K562 (cell line): ENCODE measurements around the gene ZNF582. TPM values are rescaled to one million over a fixed set of nuclear protein-coding genes. Genes with fewer than 3 reads are reported as not detected.

Experiments
- BRD4 ChIP-seq: fragments of 200-600 bp; sonication (generic); IDR thresholded peaks from 2 replicates; pipeline ENCODE4 v1.6.1; 2017; ENCODE audit warnings: inconsistent platforms
- DDX20 ChIP-seq: fragments of 450-650 bp; IDR thresholded peaks from 2 replicates; pipeline ENCODE4 v1.6.1; 2016; ENCODE audit warnings: missing genetic modification characterization, low read depth, mild to moderate bottlenecking, missing compliant biosample characterization, moderate library complexity
- FOXK2 ChIP-seq, 2 experiments: fragments of 450-650 bp; IDR thresholded peaks in 1 of 2; conservative IDR thresholded peaks in 1 of 2; 2 replicates each; pipeline ENCODE4 v1.6.1; 2016; ENCODE audit warnings: low read depth in 2 of 2, mild to moderate bottlenecking in 1 of 2
- JUND ChIP-seq, 2 experiments: IDR thresholded peaks; 2 replicates in 1 of 2; 3 replicates in 1 of 2; pipeline ENCODE4 v1.6.1; 2011; ENCODE audit warnings: borderline replicate concordance in 2 of 2, low read depth in 2 of 2, low read length in 2 of 2, improper control_type of control experiment in 1 of 2, missing biosample characterization in 1 of 2, missing genetic modification characterization in 1 of 2, missing genetic modification reagents in 1 of 2
- KAT8 ChIP-seq: fragments of 450-650 bp; IDR thresholded peaks from 2 replicates; pipeline ENCODE4 v1.6.1; 2016; ENCODE audit warnings: low read depth, mild to moderate bottlenecking
- NEUROD1 ChIP-seq: fragments of 150-350 bp; IDR thresholded peaks from 2 replicates; pipeline ENCODE4 v1.6.1; 2014; ENCODE audit warnings: borderline replicate concordance, low read length, low read depth; ENCODE audit not compliant: partially characterized antibody
- PHF21A ChIP-seq: fragments of 450-650 bp; IDR thresholded peaks from 2 replicates; pipeline ENCODE4 v1.6.1; 2017; ENCODE audit warnings: low read depth, borderline replicate concordance
- TFAM ChIP-seq: fragments of 250-450 bp; sonication (Bioruptor Pico); conservative IDR thresholded peaks from 2 replicates; pipeline ENCODE4 v1.5.0; 2021; ENCODE audit warnings: mild to moderate bottlenecking, moderate library complexity
- YY1 ChIP-seq, 3 experiments: IDR thresholded peaks; 2 replicates each; pipeline ENCODE4 v1.6.1; 2011; ENCODE audit warnings: low read length in 2 of 3, mild to moderate bottlenecking in 2 of 3, moderate library complexity in 2 of 3, borderline replicate concordance in 1 of 3, control low read depth in 1 of 3, low read depth in 1 of 3; ENCODE audit not compliant: insufficient read depth in 3 of 3, insufficient replicate concordance in 2 of 3, control insufficient read depth in 1 of 3, insufficient read length in 1 of 3; ENCODE audit errors: extremely low read depth in 1 of 3
- polyA plus RNA-seq, 8 experiments: library from polyadenylated mRNA; depleted of rRNA in 4 of 8; stranded (reverse) in 5 of 8; unstranded in 3 of 8; fragments of >200 nt; fragmentation: Nextera tagmentation in 2 of 8; fragmentation: Illumina TruSeq in 1 of 8; extraction: Ambion mirVana in 2 of 8; extraction: Trizol in 1 of 8; gene quantifications; 2 replicates each; pipeline versions ENCODE4 v1.2.1 to v1.2.3, GENCODE V29; 2011 to 2014; ENCODE audit warnings: inconsistent platforms in 1 of 8, missing spikeins in 1 of 8
- total RNA-seq, 7 experiments: library from RNA; depleted of rRNA in 6 of 7; stranded (reverse); fragments of >200 nt in 6 of 7; fragmentation: Illumina TruSeq in 2 of 7; extraction: Trizol in 2 of 7; gene quantifications; 2 replicates each; pipeline versions ENCODE4 v1.2.1 to v1.2.3, GENCODE V29; 2011 to 2021; ENCODE audit warnings: low replicate concordance in 1 of 7
- TF ChIP-seq, protein P1 (sequence below), 3 experiments: IDR thresholded peaks in 2 of 3; conservative IDR thresholded peaks in 1 of 3; 2 replicates each; pipeline ENCODE4 v1.5.1; 2011 to 2012; ENCODE audit warnings: low read length in 3 of 3, mild to moderate bottlenecking in 3 of 3, control low read depth in 2 of 3, improper control_type of control experiment in 1 of 3, inconsistent platforms in 1 of 3, low read depth in 1 of 3, mixed read lengths in 1 of 3, moderate library complexity in 1 of 3; ENCODE audit not compliant: insufficient read depth in 2 of 3
- TF ChIP-seq, protein P2 (sequence below): fragments of 450-650 bp; IDR thresholded peaks from 2 replicates; pipeline ENCODE4 v1.6.1; 2014; ENCODE audit warnings: low read depth, mild to moderate bottlenecking, moderate library complexity, borderline replicate concordance
- TF ChIP-seq, protein P3 (sequence below): sonication (generic); formaldehyde crosslinking; IDR thresholded peaks from 2 replicates; pipeline ENCODE4 v1.9.0; 2022; ENCODE audit warnings: mild to moderate bottlenecking, missing genetic modification reagents
- TF ChIP-seq, protein P4 (sequence below): sonication (generic); formaldehyde crosslinking; IDR thresholded peaks from 2 replicates; pipeline ENCODE4 v1.8.1; 2023; ENCODE audit warnings: mild to moderate bottlenecking, missing genetic modification reagents
- TF ChIP-seq, protein P5 (sequence below): sonication (generic); IDR thresholded peaks from 2 replicates; pipeline ENCODE4 v1.6.1; 2016

The ZNF582 gene
- total and polyA plus RNA-seq, 9 of the 15 experiments (the other 6 are each of a cell fraction or from before 2014, with no cell fraction given): 0.72 to 3.3 (median 1.6) TPM

DNA sequence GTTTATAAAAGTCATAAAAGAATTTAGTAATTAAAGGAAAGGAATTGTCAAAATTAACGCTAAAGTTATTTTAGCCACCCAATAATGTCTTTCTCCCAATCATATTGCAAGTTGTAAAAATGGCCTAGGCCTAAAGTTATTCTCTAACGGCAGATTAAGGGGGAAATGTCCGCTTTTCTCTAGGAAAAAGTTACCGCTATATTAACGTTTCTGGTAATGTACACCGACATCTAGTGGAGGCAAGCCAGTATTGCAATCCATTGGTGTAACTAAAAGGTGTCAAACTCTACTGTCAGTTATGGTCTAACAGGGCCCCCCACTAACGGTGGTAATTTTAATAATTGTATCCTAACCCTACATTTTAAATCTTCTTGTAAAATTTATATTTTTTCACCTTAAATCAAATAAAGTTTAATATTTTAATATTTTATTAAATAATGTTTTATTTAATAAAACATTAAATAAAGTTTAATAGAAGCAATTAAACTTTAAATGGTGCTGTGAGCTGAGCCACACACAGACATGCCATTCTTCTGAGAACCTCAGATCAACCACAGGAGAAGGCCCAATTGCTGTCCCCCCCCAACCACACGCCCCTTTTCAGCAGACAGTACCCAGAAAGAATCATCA is 42.8 kb downstream of the ZNF582 start (continued):
- TF ChIP-seq, protein P1, sequence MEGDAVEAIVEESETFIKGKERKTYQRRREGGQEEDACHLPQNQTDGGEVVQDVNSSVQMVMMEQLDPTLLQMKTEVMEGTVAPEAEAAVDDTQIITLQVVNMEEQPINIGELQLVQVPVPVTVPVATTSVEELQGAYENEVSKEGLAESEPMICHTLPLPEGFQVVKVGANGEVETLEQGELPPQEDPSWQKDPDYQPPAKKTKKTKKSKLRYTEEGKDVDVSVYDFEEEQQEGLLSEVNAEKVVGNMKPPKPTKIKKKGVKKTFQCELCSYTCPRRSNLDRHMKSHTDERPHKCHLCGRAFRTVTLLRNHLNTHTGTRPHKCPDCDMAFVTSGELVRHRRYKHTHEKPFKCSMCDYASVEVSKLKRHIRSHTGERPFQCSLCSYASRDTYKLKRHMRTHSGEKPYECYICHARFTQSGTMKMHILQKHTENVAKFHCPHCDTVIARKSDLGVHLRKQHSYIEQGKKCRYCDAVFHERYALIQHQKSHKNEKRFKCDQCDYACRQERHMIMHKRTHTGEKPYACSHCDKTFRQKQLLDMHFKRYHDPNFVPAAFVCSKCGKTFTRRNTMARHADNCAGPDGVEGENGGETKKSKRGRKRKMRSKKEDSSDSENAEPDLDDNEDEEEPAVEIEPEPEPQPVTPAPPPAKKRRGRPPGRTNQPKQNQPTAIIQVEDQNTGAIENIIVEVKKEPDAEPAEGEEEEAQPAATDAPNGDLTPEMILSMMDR (IDR thresholded peaks at IDR 0.05 in 2 of 3, conservative IDR thresholded peaks at IDR 0.05 in 1 of 3; ENCODE audit: insufficient read depth in 2 of 3, low read depth in 1 of 3, low read length in 3 of 3): peak; percentile 74 to 88 (median 75)
- TF ChIP-seq KAT8 (no peak), DDX20 (no peak), PHF21A (no peak), FOXK2 (conservative IDR thresholded peaks at IDR 0.05 in 1 of 2, IDR thresholded peaks at IDR 0.05 in 1 of 2; ENCODE audit: low read depth in 2 of 2) (no peak), TFAM (CRISPR knock-in tag) (no peak), BRD4 (no peak), NEUROD1 (no peak), JUND (IDR thresholded peaks at IDR 0.05; ENCODE audit: borderline replicate concordance, low read depth, low read length) (peak; percentile 14; the same call in 1 of the 2 replicates), JUND (tag; IDR thresholded peaks at IDR 0.05; ENCODE audit: borderline replicate concordance, low read depth, low read length) (no peak), YY1 (IDR thresholded peaks at IDR 0.05; ENCODE audit: borderline replicate concordance in 1 of 3, control insufficient read depth in 1 of 3, extremely low read depth in 1 of 3, insufficient read depth in 3 of 3, insufficient read length in 1 of 3, insufficient replicate concordance in 2 of 3, low read depth in 1 of 3, low read length in 2 of 3) (no peak)
- TF ChIP-seq, protein P2, sequence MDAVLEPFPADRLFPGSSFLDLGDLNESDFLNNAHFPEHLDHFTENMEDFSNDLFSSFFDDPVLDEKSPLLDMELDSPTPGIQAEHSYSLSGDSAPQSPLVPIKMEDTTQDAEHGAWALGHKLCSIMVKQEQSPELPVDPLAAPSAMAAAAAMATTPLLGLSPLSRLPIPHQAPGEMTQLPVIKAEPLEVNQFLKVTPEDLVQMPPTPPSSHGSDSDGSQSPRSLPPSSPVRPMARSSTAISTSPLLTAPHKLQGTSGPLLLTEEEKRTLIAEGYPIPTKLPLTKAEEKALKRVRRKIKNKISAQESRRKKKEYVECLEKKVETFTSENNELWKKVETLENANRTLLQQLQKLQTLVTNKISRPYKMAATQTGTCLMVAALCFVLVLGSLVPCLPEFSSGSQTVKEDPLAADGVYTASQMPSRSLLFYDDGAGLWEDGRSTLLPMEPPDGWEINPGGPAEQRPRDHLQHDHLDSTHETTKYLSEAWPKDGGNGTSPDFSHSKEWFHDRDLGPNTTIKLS: no peak
- TF ChIP-seq, protein P3, sequence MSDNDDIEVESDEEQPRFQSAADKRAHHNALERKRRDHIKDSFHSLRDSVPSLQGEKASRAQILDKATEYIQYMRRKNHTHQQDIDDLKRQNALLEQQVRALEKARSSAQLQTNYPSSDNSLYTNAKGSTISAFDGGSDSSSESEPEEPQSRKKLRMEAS: no peak
- TF ChIP-seq, protein P4, sequence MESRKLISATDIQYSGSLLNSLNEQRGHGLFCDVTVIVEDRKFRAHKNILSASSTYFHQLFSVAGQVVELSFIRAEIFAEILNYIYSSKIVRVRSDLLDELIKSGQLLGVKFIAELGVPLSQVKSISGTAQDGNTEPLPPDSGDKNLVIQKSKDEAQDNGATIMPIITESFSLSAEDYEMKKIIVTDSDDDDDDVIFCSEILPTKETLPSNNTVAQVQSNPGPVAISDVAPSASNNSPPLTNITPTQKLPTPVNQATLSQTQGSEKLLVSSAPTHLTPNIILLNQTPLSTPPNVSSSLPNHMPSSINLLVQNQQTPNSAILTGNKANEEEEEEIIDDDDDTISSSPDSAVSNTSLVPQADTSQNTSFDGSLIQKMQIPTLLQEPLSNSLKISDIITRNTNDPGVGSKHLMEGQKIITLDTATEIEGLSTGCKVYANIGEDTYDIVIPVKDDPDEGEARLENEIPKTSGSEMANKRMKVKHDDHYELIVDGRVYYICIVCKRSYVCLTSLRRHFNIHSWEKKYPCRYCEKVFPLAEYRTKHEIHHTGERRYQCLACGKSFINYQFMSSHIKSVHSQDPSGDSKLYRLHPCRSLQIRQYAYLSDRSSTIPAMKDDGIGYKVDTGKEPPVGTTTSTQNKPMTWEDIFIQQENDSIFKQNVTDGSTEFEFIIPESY (CRISPR knock-in tag): peak; percentile 94
- TF ChIP-seq, protein P5, sequence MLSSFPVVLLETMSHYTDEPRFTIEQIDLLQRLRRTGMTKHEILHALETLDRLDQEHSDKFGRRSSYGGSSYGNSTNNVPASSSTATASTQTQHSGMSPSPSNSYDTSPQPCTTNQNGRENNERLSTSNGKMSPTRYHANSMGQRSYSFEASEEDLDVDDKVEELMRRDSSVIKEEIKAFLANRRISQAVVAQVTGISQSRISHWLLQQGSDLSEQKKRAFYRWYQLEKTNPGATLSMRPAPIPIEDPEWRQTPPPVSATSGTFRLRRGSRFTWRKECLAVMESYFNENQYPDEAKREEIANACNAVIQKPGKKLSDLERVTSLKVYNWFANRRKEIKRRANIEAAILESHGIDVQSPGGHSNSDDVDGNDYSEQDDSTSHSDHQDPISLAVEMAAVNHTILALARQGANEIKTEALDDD: 0 out of 2 replicates have a peak, but pooled peaks have one; percentile 22
